Eye (tissue), 1 donor: ENCODE measurements around the gene PLA2G2D.

Experiments
- DNase-seq: peaks from one replicate; pipeline ENCODE4 v3.0.0-alpha.2; 2015

The PLA2G2D gene

GRCh38 chr1:20119347-20119746 lies at the start of gene PLA2G2D:
PLA2G2D (minus strand) TSS chr1:20119536; CDS start chr1:20119498, 38 bp downstream.
- DNase-seq: no peak

- no peak for DNase-seq
Measured at GRCh38 chr1:20168564-20169491, 49.5 kb upstream of the PLA2G2D start.

GRCh38 chr1:20167126-20167525 lies 47.8 kb upstream of the PLA2G2D start:
- no peak for DNase-seq

GRCh38 chr1:20166051-20166450 lies 46.7 kb upstream of the PLA2G2D start:
- no peak for DNase-seq

GRCh38 chr1:20165522-20165951 lies 46.2 kb upstream of the PLA2G2D start:
- no peak for DNase-seq

GRCh38 chr1:20164694-20165202 lies 45.4 kb upstream of the PLA2G2D start:
- no peak for DNase-seq

GRCh38 chr1:20160034-20160433 lies 40.7 kb upstream of the PLA2G2D start:
- no peak for DNase-seq

- DNase-seq: no peak
Measured at GRCh38 chr1:20158358-20159070, 39.2 kb upstream of the PLA2G2D start.

GRCh38 chr1:20154301-20154831 lies 35.0 kb upstream of the PLA2G2D start:
- peak; percentile 37 for DNase-seq

GRCh38 chr1:20153000-20153418 lies 33.7 kb upstream of the PLA2G2D start:
- DNase-seq: peak; percentile 46

- DNase-seq: no peak
Measured at GRCh38 chr1:20152599-20152930, 33.2 kb upstream of the PLA2G2D start.

GRCh38 chr1:20151906-20152598 lies 32.7 kb upstream of the PLA2G2D start:
- peak; percentile 91 for DNase-seq

GRCh38 chr1:20150969-20151368 lies 31.6 kb upstream of the PLA2G2D start:
- DNase-seq: no peak

- no peak for DNase-seq
Measured at GRCh38 chr1:20150326-20150705, 31.0 kb upstream of the PLA2G2D start.

GRCh38 chr1:20149601-20150325 lies 30.4 kb upstream of the PLA2G2D start:
- no peak for DNase-seq

GRCh38 chr1:20148571-20149500 lies 29.5 kb upstream of the PLA2G2D start:
- DNase-seq: no peak

GRCh38 chr1:20147846-20148570 lies 28.7 kb upstream of the PLA2G2D start:
- DNase-seq: no peak

GRCh38 chr1:20143734-20144565 lies 24.6 kb upstream of the PLA2G2D start:
- DNase-seq: no peak

- no peak for DNase-seq
Measured at GRCh38 chr1:20143318-20143717, 24.0 kb upstream of the PLA2G2D start.
